Adipocyte (in vitro differentiated cells): Measurements from ENCODE around the gene ZNF99.
"Not testable (repeated sequence)": the region's sequence is repeated elsewhere in the genome, so short reads cannot be mapped to it uniquely, and the experiment has no call there.

ENCODE experiments used
- DNase-seq: peaks from one replicate; pipeline ENCODE4 v3.0.0-alpha.2; 2015; ENCODE audit warnings: low read depth
- H3K27me3 ChIP-seq: replicated peaks from 2 replicates; pipeline ENCODE4 v1.7.0; 2013; ENCODE audit warnings: mild to moderate bottlenecking, low read length, moderate library complexity; ENCODE audit not compliant: control insufficient read depth, insufficient read depth
- H3K36me3 ChIP-seq: 2 replicates; pipeline ENCODE4 v1.7.0; 2013; ENCODE audit warnings: low read length, mild to moderate bottlenecking, moderate library complexity; ENCODE audit not compliant: control insufficient read depth, insufficient read depth, severe bottlenecking
- H3K4me1 ChIP-seq: 2 replicates; pipeline ENCODE4 v1.7.0; 2013; ENCODE audit warnings: mild to moderate bottlenecking, low read length, moderate library complexity; ENCODE audit not compliant: control insufficient read depth, insufficient read depth
- H3K4me3 ChIP-seq: 2 replicates; pipeline ENCODE4 v1.7.0; 2013; ENCODE audit warnings: mild to moderate bottlenecking, low read length, moderate library complexity
- H3K9ac ChIP-seq: 2 replicates; pipeline ENCODE4 v1.7.0; 2013; ENCODE audit warnings: mild to moderate bottlenecking, low read length, moderate library complexity
- H3K9me3 ChIP-seq: 2 replicates; pipeline ENCODE4 v1.7.0; 2013; ENCODE audit warnings: mild to moderate bottlenecking, low read length, moderate library complexity; ENCODE audit not compliant: control insufficient read depth

Gene ZNF99

DNA sequence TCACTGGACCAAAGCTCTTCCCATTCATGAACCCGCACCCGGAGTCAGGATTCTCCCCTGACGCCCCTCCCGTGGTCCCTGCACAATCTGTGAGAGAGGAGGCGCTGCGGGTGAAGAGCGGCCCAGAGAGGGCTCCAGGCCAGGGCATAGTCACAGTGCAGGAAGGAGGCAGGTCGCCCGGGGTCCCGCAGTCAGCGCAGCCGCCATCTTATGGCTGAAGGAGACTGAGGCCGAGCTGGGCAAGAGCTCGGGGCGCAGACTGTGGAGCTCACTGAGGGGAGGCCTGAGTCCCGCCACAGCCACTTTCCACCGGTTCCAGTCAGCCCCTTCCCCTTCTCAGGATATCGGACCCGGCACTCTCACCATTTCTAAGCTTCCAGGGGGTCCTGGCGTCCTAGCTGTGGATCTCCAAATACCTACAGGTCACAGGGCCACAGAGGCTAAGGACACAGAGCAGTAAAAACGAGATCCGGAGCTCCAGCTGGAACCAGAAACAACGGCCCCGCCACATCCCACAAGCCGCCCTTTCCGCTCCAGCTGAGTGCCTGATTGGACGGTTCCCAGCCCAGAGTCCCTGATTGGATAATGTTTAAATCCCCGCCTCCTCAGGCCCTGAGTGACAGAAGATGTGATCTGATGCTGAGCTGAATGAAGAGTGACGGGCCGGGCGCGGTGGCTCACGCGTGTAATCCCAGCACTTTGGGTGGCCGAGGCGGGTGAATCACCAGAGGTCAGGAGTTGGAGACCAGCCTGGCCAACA lies at the start of gene ZNF99:
Gene ZNF99 (minus strand): TSS at position 501 of the 760 bp plus-strand sequence. CDS start 135 bp downstream, at position 366.
- Histone ChIP-seq H3K27me3 (no peaks in the 10 kb centered on the region), H3K36me3 (no peaks in the 10 kb centered on the region), H3K4me1 (no peaks in the 10 kb centered on the region), H3K9me3 (peaks cover 15% of the 10 kb centered on the region), H3K4me3 (peak within 1 kb of the TSS; percentile 41), H3K9ac (no peak within 1 kb of the TSS)
- no peak for DNase-seq

- H3K9me3 ChIP-seq = peaks cover 32% of the 10 kb centered on the region
- no peaks in the 10 kb centered on the region for H3K4me1 ChIP-seq
- no peaks in the 10 kb centered on the region for H3K27me3 ChIP-seq
- no peak within 1 kb of the TSS for H3K9ac ChIP-seq
- H3K36me3 ChIP-seq = no peaks in the 10 kb centered on the region
- H3K4me3 ChIP-seq = no peak within 1 kb of the TSS
- no peak for DNase-seq
Observed at GRCh38 chr19:22832031-22832762, 48.2 kb upstream of the ZNF99 start, which contains the start of gene ZNF723. TSS of gene ZNF723 (plus strand) at chr19:22832291. CDS start at chr19:22832380, 89 bp downstream.

GRCh38 chr19:22831211-22831610 lies 47.3 kb upstream of the ZNF99 start:
- H3K4me1 ChIP-seq = no peaks in the 10 kb centered on the region
- peaks cover 30% of the 10 kb centered on the region for H3K9me3 ChIP-seq
- DNase-seq = no peak
- no peaks in the 10 kb centered on the region for H3K27me3 ChIP-seq
- H3K4me3 ChIP-seq = no peak overlapping the region
- no peak overlapping the region for H3K9ac ChIP-seq
- H3K36me3 ChIP-seq = no peaks in the 10 kb centered on the region

DNA sequence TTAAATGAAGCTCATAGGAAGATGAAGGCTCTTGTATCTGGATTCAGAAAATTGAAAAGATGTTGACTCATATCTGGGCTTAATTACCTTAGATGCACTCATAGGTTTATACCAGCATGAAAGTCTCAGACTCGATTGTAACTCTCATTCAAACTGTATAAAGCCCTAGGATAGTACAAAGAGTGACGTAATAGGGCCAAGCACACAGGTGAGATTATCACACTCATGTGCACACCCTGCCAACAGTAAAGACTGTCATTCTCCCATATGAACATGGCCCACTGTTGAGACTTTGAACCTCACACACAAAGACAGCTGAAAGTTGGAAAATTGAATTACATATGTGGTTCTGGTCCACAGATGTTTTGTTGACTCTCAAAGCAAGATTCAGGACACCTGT lies 30.2 kb upstream of the ZNF99 start:
- H3K36me3 ChIP-seq = no peaks in the 10 kb centered on the region
- peaks cover 34% of the 10 kb centered on the region for H3K9me3 ChIP-seq
- H3K27me3 ChIP-seq = no peaks in the 10 kb centered on the region
- H3K4me3 ChIP-seq = no peak overlapping the region
- no peak for DNase-seq
- H3K4me1 ChIP-seq = no peaks in the 10 kb centered on the region
- no peak overlapping the region for H3K9ac ChIP-seq

DNA sequence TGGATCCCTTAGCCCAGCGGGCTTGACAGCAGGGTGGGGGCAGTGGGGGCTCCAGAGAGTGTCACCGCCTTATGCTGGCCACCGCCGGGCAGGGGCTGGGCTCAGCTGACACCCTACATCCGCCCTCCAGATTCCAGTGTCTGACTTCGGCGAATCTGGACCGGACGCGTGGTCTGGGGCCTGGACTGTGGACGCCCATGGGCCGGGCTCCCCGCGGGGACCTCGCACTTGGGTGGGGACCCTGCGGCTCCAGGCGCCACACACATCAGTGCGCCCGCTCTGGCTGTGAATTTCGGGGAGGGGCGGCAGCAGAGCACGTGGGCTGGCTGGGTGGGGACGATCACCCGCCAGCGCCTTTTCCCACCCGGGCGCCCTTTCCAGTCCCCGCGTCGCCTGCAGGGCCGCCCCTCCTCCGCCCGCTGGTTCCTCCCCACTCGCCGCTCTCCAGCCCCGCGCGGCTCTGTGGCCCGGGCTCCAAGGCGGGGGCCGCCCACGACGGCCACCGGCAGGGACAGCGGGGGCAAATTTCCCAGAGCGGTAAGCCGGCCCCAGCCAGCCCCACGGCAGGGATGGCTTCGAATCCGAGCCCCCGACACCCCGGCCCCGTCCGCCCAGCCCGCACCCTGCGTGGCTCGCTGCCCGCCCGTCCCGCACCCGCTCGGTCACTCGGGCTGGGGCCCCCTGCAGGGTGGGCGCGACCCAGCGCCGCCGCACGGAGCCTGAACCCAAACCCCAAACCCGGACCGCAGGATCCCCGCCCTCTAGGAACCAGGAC lies 23.3 kb upstream of the ZNF99 start:
- H3K9ac ChIP-seq = no peak overlapping the region
- no peak overlapping the region for H3K4me3 ChIP-seq
- no peaks in the 10 kb centered on the region for H3K27me3 ChIP-seq
- no peaks in the 10 kb centered on the region for H3K36me3 ChIP-seq
- no peak for DNase-seq
- H3K4me1 ChIP-seq = no peaks in the 10 kb centered on the region
- H3K9me3 ChIP-seq = peaks cover 14% of the 10 kb centered on the region

DNA sequence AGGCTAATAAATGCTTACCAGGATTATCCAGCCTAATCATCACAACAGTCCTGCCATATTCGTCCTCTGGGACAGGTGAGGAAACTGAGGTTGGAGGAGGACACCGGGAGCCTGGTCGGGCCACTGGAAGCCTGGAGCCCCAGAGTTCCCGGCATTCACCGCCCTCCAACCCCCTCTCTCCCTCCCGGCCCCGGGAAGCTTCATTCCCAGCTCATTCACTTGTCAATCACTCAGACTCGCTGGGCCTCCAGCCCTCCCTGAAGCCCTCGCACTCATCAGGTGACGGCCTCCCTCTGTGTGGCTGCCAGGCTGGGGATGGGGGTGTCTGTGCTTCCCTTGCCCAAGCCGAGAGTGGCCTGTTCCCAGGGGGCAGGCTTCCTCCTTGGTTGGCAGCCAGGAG lies 22.5 kb upstream of the ZNF99 start:
- no peak overlapping the region for H3K9ac ChIP-seq
- H3K4me1 ChIP-seq = no peaks in the 10 kb centered on the region
- no peaks in the 10 kb centered on the region for H3K36me3 ChIP-seq
- no peak overlapping the region for H3K4me3 ChIP-seq
- peaks cover 17% of the 10 kb centered on the region for H3K9me3 ChIP-seq
- no peaks in the 10 kb centered on the region for H3K27me3 ChIP-seq
- DNase-seq = no peak

DNA sequence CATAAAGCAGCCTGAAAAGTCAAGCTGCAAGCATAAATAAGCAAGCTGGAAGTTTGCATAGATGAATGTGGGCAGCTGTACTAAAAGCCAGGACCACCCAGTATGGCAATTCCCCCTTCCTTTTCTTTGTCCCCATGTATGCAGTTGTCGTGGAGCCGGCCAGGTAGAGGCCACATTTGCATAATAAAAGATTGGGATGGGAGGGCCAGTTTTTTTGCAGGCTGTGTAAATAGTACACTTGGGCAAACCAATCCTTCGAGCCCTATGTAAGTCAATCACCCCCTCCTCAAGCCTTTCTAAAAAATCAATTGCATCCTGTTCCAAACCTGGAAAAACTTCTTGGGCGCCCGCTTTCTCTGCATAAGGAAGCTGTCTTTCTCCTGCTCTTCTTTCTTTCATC lies 13.1 kb upstream of the ZNF99 start:
- no peak for DNase-seq
- no peak overlapping the region for H3K4me3 ChIP-seq
- no peaks in the 10 kb centered on the region for H3K27me3 ChIP-seq
- H3K36me3 ChIP-seq = no peaks in the 10 kb centered on the region
- H3K9ac ChIP-seq = no peak overlapping the region
- peaks cover 19% of the 10 kb centered on the region for H3K9me3 ChIP-seq
- H3K4me1 ChIP-seq = no peaks in the 10 kb centered on the region

- not testable (repeated sequence) for DNase-seq, H3K9me3 ChIP-seq, H3K27me3 ChIP-seq, H3K4me3 ChIP-seq, H3K36me3 ChIP-seq, H3K9ac ChIP-seq, H3K4me1 ChIP-seq
Observed at GRCh38 chr19:22792863-22793262, 8.9 kb upstream of the ZNF99 start.

GRCh38 chr19:22735911-22736645 lies 47.9 kb downstream of the ZNF99 start:
- Histone ChIP-seq H3K4me3 (no peak overlapping the region), H3K4me1 (no peaks in the 10 kb centered on the region), H3K9ac (no peak overlapping the region), H3K9me3 (peaks cover 26% of the 10 kb centered on the region), H3K27me3 (no peaks in the 10 kb centered on the region), H3K36me3 (no peaks in the 10 kb centered on the region)
- DNase-seq = no peak

- H3K4me3 ChIP-seq = no peak overlapping the region
- no peaks in the 10 kb centered on the region for H3K36me3 ChIP-seq
- H3K9me3 ChIP-seq = peaks cover 17% of the 10 kb centered on the region
- H3K4me1 ChIP-seq = no peaks in the 10 kb centered on the region
- H3K9ac ChIP-seq = no peak overlapping the region
- no peak for DNase-seq
- no peaks in the 10 kb centered on the region for H3K27me3 ChIP-seq
Observed at GRCh38 chr19:22733691-22734090, 50.3 kb downstream of the ZNF99 start.
